Nephron progenitor cell (in vitro differentiated cells): Measurements from ENCODE around the gene MAP3K5.
A peak's percentile ranks its signal among the peaks of the same experiment; 100 is the strongest.

Experiments used
- DNase-seq: peaks from one replicate; pipeline ENCODE4 v3.0.0; 2021
- H3K27ac Mint-ChIP-seq: 2 replicates; pipeline ENCODE4 v1.8.0; 2021; ENCODE audit warnings: mild to moderate bottlenecking, moderate library complexity, mixed read lengths
- H3K27me3 Mint-ChIP-seq: 2 replicates; pipeline ENCODE4 v1.8.0; 2021; ENCODE audit warnings: mild to moderate bottlenecking, low read depth, mixed read lengths; ENCODE audit not compliant: poor library complexity
- H3K36me3 Mint-ChIP-seq: 2 replicates; pipeline ENCODE4 v1.8.0; 2021; ENCODE audit warnings: low read depth, mixed read lengths
- H3K4me1 Mint-ChIP-seq: 2 replicates; pipeline ENCODE4 v1.8.0; 2021; ENCODE audit warnings: mixed read lengths
- H3K4me3 Mint-ChIP-seq: 2 replicates; pipeline ENCODE4 v1.8.0; 2021; ENCODE audit warnings: mild to moderate bottlenecking, moderate library complexity, mixed read lengths
- H3K9me3 Mint-ChIP-seq: 2 replicates; pipeline ENCODE4 v1.8.0; 2021; ENCODE audit warnings: mild to moderate bottlenecking, moderate library complexity, mixed read lengths
- TF ChIP-seq, protein P1 (sequence below): fragments of 200-600 bp; sonication (generic); IDR thresholded peaks from 2 replicates; pipeline ENCODE4 v1.5.0; 2021; ENCODE audit warnings: antibody characterized with exemption

Gene MAP3K5

DNA sequence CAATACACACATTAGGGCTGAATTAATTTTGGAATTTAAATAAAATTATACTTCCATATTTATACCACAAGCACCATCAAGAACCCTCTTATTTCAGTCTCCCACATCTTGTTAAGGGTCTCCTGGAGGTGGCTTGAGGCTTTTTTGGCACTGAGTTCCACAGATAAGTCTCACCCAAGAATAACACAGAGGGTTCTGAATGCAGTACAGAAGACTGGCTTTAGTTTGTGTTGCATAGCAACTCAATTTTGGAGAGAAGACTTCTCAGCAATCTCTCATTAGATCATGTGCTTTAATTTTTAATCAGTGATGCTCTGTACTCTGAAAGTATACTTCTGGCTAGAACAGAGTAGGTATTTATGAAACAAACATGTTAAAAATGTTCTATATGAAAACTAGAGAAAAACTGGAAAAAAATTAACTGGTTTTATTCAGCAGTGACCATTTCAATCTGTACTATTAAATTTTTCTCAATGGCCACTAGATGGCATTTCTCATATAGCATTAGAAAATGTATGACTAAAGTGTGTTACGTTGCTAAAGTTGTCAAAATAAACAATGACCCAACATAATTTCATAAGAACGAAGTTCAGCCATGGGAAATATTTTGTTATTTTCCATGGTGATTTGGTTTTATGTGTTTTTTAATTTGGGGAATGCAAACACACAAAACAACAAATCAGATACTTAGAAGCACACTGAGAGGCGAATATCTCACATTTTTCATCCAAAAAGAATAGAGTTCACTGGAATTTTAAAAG is 209.4 kb downstream of the MAP3K5 start:
- H3K27me3 Mint-ChIP-seq: peaks cover 6% of the 10 kb centered on the region
- no peaks in the 10 kb centered on the region for H3K4me1 Mint-ChIP-seq
- DNase-seq: no peak
- peaks cover 7% of the 10 kb centered on the region for H3K9me3 Mint-ChIP-seq
- no peak overlapping the region for H3K4me3 Mint-ChIP-seq
- TF ChIP-seq, protein P1, sequence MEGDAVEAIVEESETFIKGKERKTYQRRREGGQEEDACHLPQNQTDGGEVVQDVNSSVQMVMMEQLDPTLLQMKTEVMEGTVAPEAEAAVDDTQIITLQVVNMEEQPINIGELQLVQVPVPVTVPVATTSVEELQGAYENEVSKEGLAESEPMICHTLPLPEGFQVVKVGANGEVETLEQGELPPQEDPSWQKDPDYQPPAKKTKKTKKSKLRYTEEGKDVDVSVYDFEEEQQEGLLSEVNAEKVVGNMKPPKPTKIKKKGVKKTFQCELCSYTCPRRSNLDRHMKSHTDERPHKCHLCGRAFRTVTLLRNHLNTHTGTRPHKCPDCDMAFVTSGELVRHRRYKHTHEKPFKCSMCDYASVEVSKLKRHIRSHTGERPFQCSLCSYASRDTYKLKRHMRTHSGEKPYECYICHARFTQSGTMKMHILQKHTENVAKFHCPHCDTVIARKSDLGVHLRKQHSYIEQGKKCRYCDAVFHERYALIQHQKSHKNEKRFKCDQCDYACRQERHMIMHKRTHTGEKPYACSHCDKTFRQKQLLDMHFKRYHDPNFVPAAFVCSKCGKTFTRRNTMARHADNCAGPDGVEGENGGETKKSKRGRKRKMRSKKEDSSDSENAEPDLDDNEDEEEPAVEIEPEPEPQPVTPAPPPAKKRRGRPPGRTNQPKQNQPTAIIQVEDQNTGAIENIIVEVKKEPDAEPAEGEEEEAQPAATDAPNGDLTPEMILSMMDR: peak; percentile 48
- H3K27ac Mint-ChIP-seq: no peak overlapping the region
- H3K36me3 Mint-ChIP-seq: no peaks in the 10 kb centered on the region

GRCh38 chr6:136579800-136580199 is 212.5 kb downstream of the MAP3K5 start:
- H3K27ac Mint-ChIP-seq: no peak overlapping the region
- no peaks in the 10 kb centered on the region for H3K4me1 Mint-ChIP-seq
- TF ChIP-seq, protein P1: no peak
- H3K4me3 Mint-ChIP-seq: no peak overlapping the region
- peaks cover 6% of the 10 kb centered on the region for H3K27me3 Mint-ChIP-seq
- no peaks in the 10 kb centered on the region for H3K36me3 Mint-ChIP-seq
- DNase-seq: no peak
- H3K9me3 Mint-ChIP-seq: peaks cover 7% of the 10 kb centered on the region

DNA sequence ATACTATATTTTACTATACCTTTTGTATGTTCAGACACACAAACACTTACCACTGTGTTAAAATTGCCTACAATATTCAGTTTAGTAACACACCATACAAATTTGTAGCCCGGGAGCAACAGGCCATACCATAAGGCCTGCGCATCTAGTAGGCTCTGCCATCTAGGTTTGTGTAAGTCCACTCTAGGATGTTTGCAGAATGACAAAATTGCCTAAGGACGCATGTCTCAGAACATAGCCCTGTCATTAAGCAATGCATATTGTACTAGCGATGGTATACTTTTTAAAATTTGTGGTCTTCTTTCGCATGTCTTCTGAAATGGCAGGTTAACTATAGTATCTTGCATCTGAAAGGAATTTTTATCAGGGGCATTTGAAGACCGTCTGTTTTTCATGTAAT is 215.5 kb downstream of the MAP3K5 start:
- no peak overlapping the region for H3K27ac Mint-ChIP-seq
- H3K36me3 Mint-ChIP-seq: no peaks in the 10 kb centered on the region
- TF ChIP-seq, protein P1: no peak

DNA sequence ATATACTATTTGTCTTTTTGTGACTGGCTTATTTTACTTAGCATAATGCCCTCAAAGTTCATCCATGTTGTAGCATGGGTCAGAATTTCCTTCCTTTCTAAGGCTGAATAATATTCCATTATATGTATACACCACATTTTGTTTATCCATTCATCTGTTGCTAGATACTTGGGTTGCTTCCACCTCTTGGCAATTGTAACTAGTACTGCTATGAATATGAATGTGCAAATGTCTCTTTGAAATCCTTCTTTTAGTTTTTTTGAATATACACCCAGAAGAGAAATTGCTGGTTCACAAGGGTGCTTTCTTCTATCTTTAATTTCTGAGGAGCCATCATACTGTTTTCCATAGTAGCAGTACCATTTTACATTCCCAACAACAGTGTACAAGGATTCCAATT is 220.8 kb downstream of the MAP3K5 start:
- peaks cover 21% of the 10 kb centered on the region for H3K9me3 Mint-ChIP-seq

More for the DNA sequence above, 215.5 kb downstream of the MAP3K5 start:
- no peak for DNase-seq
- Mint-ChIP-seq H3K9me3 (peaks cover under 1% of the 10 kb centered on the region), H3K4me1 (no peaks in the 10 kb centered on the region), H3K4me3 (no peak overlapping the region), H3K27me3 (peaks cover 8% of the 10 kb centered on the region)

GRCh38 chr6:136571065-136571464 is 221.2 kb downstream of the MAP3K5 start:
- Mint-ChIP-seq H3K27ac (no peak overlapping the region), H3K27me3 (peaks cover 7% of the 10 kb centered on the region), H3K36me3 (no peaks in the 10 kb centered on the region), H3K9me3 (peaks cover 21% of the 10 kb centered on the region), H3K4me3 (no peak overlapping the region), H3K4me1 (peaks cover 5% of the 10 kb centered on the region)
- TF ChIP-seq, protein P1: no peak
- DNase-seq: no peak

More for the DNA sequence above, 220.8 kb downstream of the MAP3K5 start:
- peaks cover under 1% of the 10 kb centered on the region for H3K4me1 Mint-ChIP-seq
- no peak overlapping the region for H3K4me3 Mint-ChIP-seq
- H3K27me3 Mint-ChIP-seq: peaks cover 7% of the 10 kb centered on the region
- H3K36me3 Mint-ChIP-seq: no peaks in the 10 kb centered on the region
- no peak for DNase-seq
- no peak overlapping the region for H3K27ac Mint-ChIP-seq
- TF ChIP-seq, protein P1: no peak

DNA sequence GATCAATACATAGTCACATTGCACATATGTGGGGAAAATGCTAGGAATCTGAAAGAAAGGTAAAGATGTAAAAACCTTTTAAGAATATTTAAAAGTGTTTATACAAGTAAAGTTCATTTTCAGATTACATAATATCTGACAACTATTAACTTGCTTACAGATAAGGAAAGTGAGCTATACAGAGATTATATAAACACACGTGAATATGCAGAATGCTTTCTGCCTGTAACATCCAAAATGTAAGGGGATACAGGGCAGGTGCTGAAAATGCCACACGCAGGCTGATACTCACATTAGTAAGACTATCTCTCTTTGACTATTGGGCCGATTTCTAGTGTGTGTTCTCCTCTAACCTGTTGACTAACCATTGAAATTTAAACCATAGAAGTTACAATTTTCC is 224.1 kb downstream of the MAP3K5 start:
- Mint-ChIP-seq H3K4me3 (no peak overlapping the region), H3K36me3 (no peaks in the 10 kb centered on the region), H3K4me1 (peaks cover 24% of the 10 kb centered on the region), H3K27me3 (peaks cover 6% of the 10 kb centered on the region), H3K27ac (no peak overlapping the region), H3K9me3 (peaks cover 21% of the 10 kb centered on the region)
- no peak for DNase-seq
- TF ChIP-seq, protein P1: no peak
